Stomach (tissue), 4 donors: ENCODE measurements around the gene C1QTNF5.

Source experiments
- CTCF ChIP-seq, 7 experiments: fragments of 450-650 bp in 4 of 7; fragments of 200-600 bp in 3 of 7; sonication (generic) in 3 of 7; IDR thresholded peaks; one replicate each; pipeline ENCODE4 v1.5.1; 2016 to 2019; ENCODE audit warnings: antibody characterized with exemption in 7 of 7, control low read depth in 2 of 7, mild to moderate bottlenecking in 1 of 7
- EP300 ChIP-seq: sonication (generic); formaldehyde crosslinking; IDR thresholded peaks from one replicate; pipeline ENCODE4 v1.6.1; 2017; ENCODE audit warnings: antibody characterized with exemption
- POLR2A ChIP-seq, 4 donors: fragments of 450-650 bp; IDR thresholded peaks; one replicate each; pipeline ENCODE4 v1.6.1; 2016; ENCODE audit warnings: antibody characterized with exemption in 4 of 4, control low read depth in 2 of 4, mild to moderate bottlenecking in 1 of 4, moderate library complexity in 1 of 4
- POLR2AphosphoS5 ChIP-seq, 3 donors: sonication (generic); formaldehyde crosslinking; IDR thresholded peaks; one replicate each; pipeline ENCODE4 v1.6.1; 2016; ENCODE audit warnings: antibody characterized with exemption in 3 of 3

- TF ChIP-seq POLR2A (IDR thresholded peaks at IDR 0.05) (no peak), CTCF (IDR thresholded peaks at IDR 0.05) (no peak), EP300 (no peak), POLR2AphosphoS5 (IDR thresholded peaks at IDR 0.05) (no peak)
These were observed 34.9 kb downstream of the C1QTNF5 start for GRCh38 chr11:119305556-119306372.
